Panc1 (cell line): ENCODE results near the gene LAS1L.

Experiments
- CTCF ChIP-seq: fragments of 450-650 bp; IDR thresholded peaks from 2 replicates; pipeline ENCODE4 v1.5.1; 2017; ENCODE audit warnings: mild to moderate bottlenecking
- POLR2AphosphoS5 ChIP-seq: IDR thresholded peaks from 2 replicates; pipeline ENCODE4 v1.6.1; 2012; ENCODE audit warnings: mild to moderate bottlenecking, low read depth, low read length, moderate library complexity
- SIN3A ChIP-seq: IDR thresholded peaks from 2 replicates; pipeline ENCODE4 v1.6.1; 2012; ENCODE audit warnings: low read depth, mild to moderate bottlenecking, low read length, moderate library complexity, borderline replicate concordance; ENCODE audit not compliant: insufficient read depth

- TF ChIP-seq CTCF (no peak), SIN3A (no peak), POLR2AphosphoS5 (no peak)
These were observed 6.3 kb downstream of the LAS1L start for GRCh38 chrX:65528293-65528692.
